ENCODE measurements around the gene GLYR1. TPM values are rescaled to one million over a fixed set of nuclear protein-coding genes. Genes with fewer than 3 reads are reported as not detected.
"Not testable (repeated sequence)": the region's sequence is repeated elsewhere in the genome, so short reads cannot be mapped to it uniquely, and the experiment has no call there.

GLYR1 gene
- 39.6 TPM for total RNA-seq

GRCh38 chr16:4846901-4847773 is at the start of gene GLYR1, which contains the start of gene UBN1:
TSS of gene GLYR1 (minus strand) at chr16:4847288. CDS start at chr16:4847265, 23 bp downstream.
TSS of gene UBN1 (plus strand) at chr16:4847481. CDS start at chr16:4852918, 5,437 bp downstream.
- DNase-seq (ENCODE audit: low read depth in 2 of 3, low spot score in 2 of 3) = peak; percentile 96 to 98 (median 98)

GRCh38 chr16:4896761-4897160 is 49.7 kb upstream of the GLYR1 start:
- not testable (repeated sequence) for DNase-seq (ENCODE audit: low read depth in 2 of 3, low spot score in 2 of 3)

- DNase-seq (ENCODE audit: low read depth in 2 of 3, low spot score in 2 of 3) = no peak
Measured at GRCh38 chr16:4895366-4895765, 48.3 kb upstream of the GLYR1 start.

GRCh38 chr16:4894276-4895150 is 47.4 kb upstream of the GLYR1 start:
- DNase-seq (ENCODE audit: low read depth in 2 of 3, low spot score in 2 of 3) = no peak

- no peak for DNase-seq (ENCODE audit: low read depth in 2 of 3, low spot score in 2 of 3)
Measured at GRCh38 chr16:4893103-4893862, 46.2 kb upstream of the GLYR1 start.

GRCh38 chr16:4892361-4893102 is 45.4 kb upstream of the GLYR1 start:
- DNase-seq (ENCODE audit: low read depth in 2 of 3, low spot score in 2 of 3) = peak in 1 of 3 donors; percentile 5

- DNase-seq (ENCODE audit: low read depth in 2 of 3, low spot score in 2 of 3) = no peak
Measured at GRCh38 chr16:4891886-4892216, 44.8 kb upstream of the GLYR1 start.

GRCh38 chr16:4891097-4891885 is 44.2 kb upstream of the GLYR1 start:
- no peak for DNase-seq (ENCODE audit: low read depth in 2 of 3, low spot score in 2 of 3)

- no peak for DNase-seq (ENCODE audit: low read depth in 2 of 3, low spot score in 2 of 3)
Measured at GRCh38 chr16:4890686-4891085, 43.6 kb upstream of the GLYR1 start.

- no peak for DNase-seq (ENCODE audit: low read depth in 2 of 3, low spot score in 2 of 3)
Measured at GRCh38 chr16:4890026-4890425, 42.9 kb upstream of the GLYR1 start.

- DNase-seq (ENCODE audit: low read depth in 2 of 3, low spot score in 2 of 3) = no peak
Measured at GRCh38 chr16:4888428-4889135, 41.5 kb upstream of the GLYR1 start.

- no peak for DNase-seq (ENCODE audit: low read depth in 2 of 3, low spot score in 2 of 3)
Measured at GRCh38 chr16:4886151-4886550, 39.1 kb upstream of the GLYR1 start.

- DNase-seq (ENCODE audit: low read depth in 2 of 3, low spot score in 2 of 3) = no peak
Measured at GRCh38 chr16:4884972-4885874, 38.1 kb upstream of the GLYR1 start.

- DNase-seq (ENCODE audit: low read depth in 2 of 3, low spot score in 2 of 3) = no peak
Measured at GRCh38 chr16:4884209-4884608, 37.1 kb upstream of the GLYR1 start.

- no peak for DNase-seq (ENCODE audit: low read depth in 2 of 3, low spot score in 2 of 3)
Measured at GRCh38 chr16:4883501-4883900, 36.4 kb upstream of the GLYR1 start.

GRCh38 chr16:4882633-4883285 is 35.7 kb upstream of the GLYR1 start:
- no peak for DNase-seq (ENCODE audit: low read depth in 2 of 3, low spot score in 2 of 3)

GRCh38 chr16:4882000-4882632 is 35.0 kb upstream of the GLYR1 start:
- no peak for DNase-seq (ENCODE audit: low read depth in 2 of 3, low spot score in 2 of 3)
